ENCODE data around the gene OSBPL7.

The OSBPL7 gene

GRCh38 chr17:47807421-47807820 lies 14.2 kb downstream of the OSBPL7 start:
- no peak for DNase-seq (ENCODE audit: extremely low read depth in 1 of 2, low read depth in 1 of 2)

- DNase-seq (ENCODE audit: extremely low read depth in 1 of 2, low read depth in 1 of 2): no peak
Measured at GRCh38 chr17:47806913-47807255, 14.7 kb downstream of the OSBPL7 start.

GRCh38 chr17:47806026-47806912 lies 15.3 kb downstream of the OSBPL7 start:
- no peak for DNase-seq (ENCODE audit: extremely low read depth in 1 of 2, low read depth in 1 of 2)

- no peak for DNase-seq (ENCODE audit: extremely low read depth in 1 of 2, low read depth in 1 of 2)
Measured at GRCh38 chr17:47804461-47804860, 17.1 kb downstream of the OSBPL7 start.

- DNase-seq (ENCODE audit: extremely low read depth in 1 of 2, low read depth in 1 of 2): no peak
Measured at GRCh38 chr17:47803751-47804150, 17.8 kb downstream of the OSBPL7 start.

GRCh38 chr17:47803201-47803600 lies 18.4 kb downstream of the OSBPL7 start:
- no peak for DNase-seq (ENCODE audit: extremely low read depth in 1 of 2, low read depth in 1 of 2)

- DNase-seq (ENCODE audit: extremely low read depth in 1 of 2, low read depth in 1 of 2): peak; percentile 21 to 26
Measured at GRCh38 chr17:47802341-47803022, 19.1 kb downstream of the OSBPL7 start.

- DNase-seq (ENCODE audit: extremely low read depth in 1 of 2, low read depth in 1 of 2): no peak
Measured at GRCh38 chr17:47801906-47802305, 19.7 kb downstream of the OSBPL7 start.

- no peak for DNase-seq (ENCODE audit: extremely low read depth in 1 of 2, low read depth in 1 of 2)
Measured at GRCh38 chr17:47801176-47801765, 20.3 kb downstream of the OSBPL7 start.

GRCh38 chr17:47800686-47801085 lies 20.9 kb downstream of the OSBPL7 start:
- no peak for DNase-seq (ENCODE audit: extremely low read depth in 1 of 2, low read depth in 1 of 2)

- no peak for DNase-seq (ENCODE audit: extremely low read depth in 1 of 2, low read depth in 1 of 2)
Measured at GRCh38 chr17:47797797-47798196, 23.8 kb downstream of the OSBPL7 start.

GRCh38 chr17:47792979-47793378 lies 28.6 kb downstream of the OSBPL7 start:
- DNase-seq (ENCODE audit: extremely low read depth in 1 of 2, low read depth in 1 of 2): no peak

- no peak for DNase-seq (ENCODE audit: extremely low read depth in 1 of 2, low read depth in 1 of 2)
Measured at GRCh38 chr17:47792457-47792856, 29.1 kb downstream of the OSBPL7 start.

- DNase-seq (ENCODE audit: extremely low read depth in 1 of 2, low read depth in 1 of 2): no peak
Measured at GRCh38 chr17:47791025-47791424, 30.6 kb downstream of the OSBPL7 start.

GRCh38 chr17:47789611-47790561 lies 31.7 kb downstream of the OSBPL7 start:
- peak in 1 of 2 donors; percentile 25 for DNase-seq (ENCODE audit: extremely low read depth in 1 of 2, low read depth in 1 of 2)

- DNase-seq (ENCODE audit: extremely low read depth in 1 of 2, low read depth in 1 of 2): no peak
Measured at GRCh38 chr17:47785538-47786123, 36.0 kb downstream of the OSBPL7 start.

- no peak for DNase-seq (ENCODE audit: extremely low read depth in 1 of 2, low read depth in 1 of 2)
Measured at GRCh38 chr17:47781397-47781796, 40.2 kb downstream of the OSBPL7 start.

GRCh38 chr17:47778184-47778635 lies 43.4 kb downstream of the OSBPL7 start:
- no peak for DNase-seq (ENCODE audit: extremely low read depth in 1 of 2, low read depth in 1 of 2)

GRCh38 chr17:47776330-47777197 lies 45.0 kb downstream of the OSBPL7 start:
- peak in 1 of 2 donors; percentile 15 for DNase-seq (ENCODE audit: extremely low read depth in 1 of 2, low read depth in 1 of 2)

Data from activated CD8-positive, alpha-beta memory T cell treated with anti-CD3 and anti-CD28 coated beads for 1 hour (primary cell).